ENCODE results near the gene DNASE1L3.

Gene DNASE1L3

GRCh38 chr3:58164199-58164879, 46.4 kb downstream of the DNASE1L3 start:
- DNase-seq (ENCODE audit: low read depth in 2 of 3, low spot score in 2 of 3): no peak

GRCh38 chr3:58163234-58163633, 47.5 kb downstream of the DNASE1L3 start:
- DNase-seq (ENCODE audit: low read depth in 2 of 3, low spot score in 2 of 3): no peak

GRCh38 chr3:58161435-58162398, 49.1 kb downstream of the DNASE1L3 start:
- no peak for DNase-seq (ENCODE audit: low read depth in 2 of 3, low spot score in 2 of 3)

GRCh38 chr3:58160399-58160798, 50.4 kb downstream of the DNASE1L3 start:
- no peak for DNase-seq (ENCODE audit: low read depth in 2 of 3, low spot score in 2 of 3)

- no peak for DNase-seq (ENCODE audit: low read depth in 2 of 3, low spot score in 2 of 3)
Observed at GRCh38 chr3:58158442-58159153, 52.2 kb downstream of the DNASE1L3 start.

GRCh38 chr3:58157700-58158099, 53.1 kb downstream of the DNASE1L3 start:
- DNase-seq (ENCODE audit: low read depth in 2 of 3, low spot score in 2 of 3): no peak

- DNase-seq (ENCODE audit: low read depth in 2 of 3, low spot score in 2 of 3): no peak
Observed at GRCh38 chr3:58155838-58156237, 54.9 kb downstream of the DNASE1L3 start.

GRCh38 chr3:58154626-58155449, 55.9 kb downstream of the DNASE1L3 start:
- DNase-seq (ENCODE audit: low read depth in 2 of 3, low spot score in 2 of 3): no peak

- no peak for DNase-seq (ENCODE audit: low read depth in 2 of 3, low spot score in 2 of 3)
Observed at GRCh38 chr3:58153371-58153770, 57.4 kb downstream of the DNASE1L3 start.

GRCh38 chr3:58152225-58153015, 58.4 kb downstream of the DNASE1L3 start:
- DNase-seq (ENCODE audit: low read depth in 2 of 3, low spot score in 2 of 3): no peak

- no peak for DNase-seq (ENCODE audit: low read depth in 2 of 3, low spot score in 2 of 3)
Observed at GRCh38 chr3:58151637-58152036, 59.1 kb downstream of the DNASE1L3 start.

- DNase-seq (ENCODE audit: low read depth in 2 of 3, low spot score in 2 of 3): no peak
Observed at GRCh38 chr3:58150810-58151199, 60.0 kb downstream of the DNASE1L3 start.

GRCh38 chr3:58150130-58150809, 60.5 kb downstream of the DNASE1L3 start:
- DNase-seq (ENCODE audit: low read depth in 2 of 3, low spot score in 2 of 3): no peak

GRCh38 chr3:58148049-58148448, 62.7 kb downstream of the DNASE1L3 start:
- no peak for DNase-seq (ENCODE audit: low read depth in 2 of 3, low spot score in 2 of 3)

GRCh38 chr3:58144478-58145325, 66.1 kb downstream of the DNASE1L3 start:
- DNase-seq (ENCODE audit: low read depth in 2 of 3, low spot score in 2 of 3): no peak

- DNase-seq (ENCODE audit: low read depth in 2 of 3, low spot score in 2 of 3): no peak
Observed at GRCh38 chr3:58143417-58144055, 67.2 kb downstream of the DNASE1L3 start.
